ENCODE measurements around the gene GYPE.
"Not testable (repeated sequence)": the region's sequence is repeated elsewhere in the genome, so short reads cannot be mapped to it uniquely, and the experiment has no call there.

DNA sequence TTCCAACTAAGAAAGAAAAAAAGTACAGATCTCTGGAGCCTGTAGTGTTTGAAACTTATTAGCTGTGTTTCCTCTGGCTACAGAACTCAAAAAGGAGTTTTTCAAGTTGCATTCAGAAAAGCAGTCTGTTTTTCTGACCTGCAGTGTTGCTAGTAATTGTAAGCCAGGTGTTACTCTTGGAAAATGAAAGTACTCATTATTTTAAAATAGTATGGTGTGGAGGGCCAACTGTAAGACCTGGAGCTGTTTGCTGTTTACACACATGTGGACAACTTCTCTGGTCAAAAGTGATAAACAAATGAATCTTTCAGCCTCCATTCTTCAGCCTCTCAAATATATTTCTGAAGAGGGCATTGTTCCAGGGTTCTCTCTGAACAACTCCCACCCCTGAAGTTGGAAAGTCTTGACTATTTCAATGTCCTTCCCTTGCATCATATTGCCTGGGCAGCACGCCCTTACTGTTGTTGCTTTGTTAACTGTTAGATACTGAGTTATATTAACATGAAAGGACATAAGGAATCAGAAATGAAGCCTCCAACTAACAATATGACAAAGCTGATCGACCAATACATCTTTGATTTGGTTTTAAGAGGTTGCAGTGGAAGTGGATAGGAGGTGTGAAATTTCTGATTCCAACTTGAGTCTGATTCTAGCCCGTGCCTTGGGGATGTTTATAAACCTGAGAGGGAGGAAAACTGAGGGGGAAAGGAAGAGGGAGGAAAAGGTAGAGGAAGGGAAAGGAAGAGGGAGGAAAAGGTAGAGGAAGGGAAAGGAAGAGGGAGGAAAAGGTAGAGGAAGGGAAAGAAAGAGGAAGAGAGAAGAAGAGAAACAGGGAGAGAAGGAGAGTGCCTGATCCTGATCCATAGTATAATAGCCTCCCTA is 62.5 kb downstream of the GYPE start:
- not testable (repeated sequence) for TF ChIP-seq POLR2AphosphoS5 (IDR thresholded peaks at IDR 0.05; ENCODE audit: low read depth, low read length); KAT7 (CRISPR knock-in tag; IDR thresholded peaks at IDR 0.05; ENCODE audit: borderline replicate concordance)
- TF ChIP-seq, protein P1, sequence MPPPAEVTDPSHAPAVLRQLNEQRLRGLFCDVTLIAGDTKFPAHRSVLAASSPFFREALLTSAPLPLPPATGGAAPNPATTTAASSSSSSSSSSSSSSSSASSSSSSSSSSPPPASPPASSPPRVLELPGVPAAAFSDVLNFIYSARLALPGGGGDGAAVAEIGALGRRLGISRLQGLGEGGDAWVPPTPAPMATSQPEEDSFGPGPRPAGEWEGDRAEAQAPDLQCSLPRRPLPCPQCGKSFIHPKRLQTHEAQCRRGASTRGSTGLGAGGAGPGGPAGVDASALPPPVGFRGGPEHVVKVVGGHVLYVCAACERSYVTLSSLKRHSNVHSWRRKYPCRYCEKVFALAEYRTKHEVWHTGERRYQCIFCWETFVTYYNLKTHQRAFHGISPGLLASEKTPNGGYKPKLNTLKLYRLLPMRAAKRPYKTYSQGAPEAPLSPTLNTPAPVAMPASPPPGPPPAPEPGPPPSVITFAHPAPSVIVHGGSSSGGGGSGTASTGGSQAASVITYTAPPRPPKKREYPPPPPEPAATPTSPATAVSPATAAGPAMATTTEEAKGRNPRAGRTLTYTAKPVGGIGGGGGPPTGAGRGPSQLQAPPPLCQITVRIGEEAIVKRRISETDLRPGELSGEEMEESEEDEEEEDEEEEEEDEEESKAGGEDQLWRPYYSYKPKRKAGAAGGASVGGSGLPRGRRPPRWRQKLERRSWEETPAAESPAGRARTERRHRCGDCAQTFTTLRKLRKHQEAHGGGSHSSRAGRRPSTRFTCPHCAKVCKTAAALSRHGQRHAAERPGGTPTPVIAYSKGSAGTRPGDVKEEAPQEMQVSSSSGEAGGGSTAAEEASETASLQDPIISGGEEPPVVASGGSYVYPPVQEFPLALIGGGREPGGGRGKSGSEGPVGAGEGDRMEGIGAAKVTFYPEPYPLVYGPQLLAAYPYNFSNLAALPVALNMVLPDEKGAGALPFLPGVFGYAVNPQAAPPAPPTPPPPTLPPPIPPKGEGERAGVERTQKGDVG (CRISPR knock-in tag; IDR thresholded peaks at IDR 0.05; ENCODE audit: borderline replicate concordance): not testable (repeated sequence)
